ENCODE measurements around the gene RNFT2. TPM values are rescaled to one million over a fixed set of nuclear protein-coding genes. Genes with fewer than 3 reads are reported as not detected.

Gene RNFT2
- total RNA-seq, 1 experiment from 2014 or later = 12.6 TPM

GRCh38 chr12:116694653-116695463 is 43.3 kb upstream of the RNFT2 start:
- H4K20me1 ChIP-seq (ENCODE audit: low read length) = no peaks in the 10 kb centered on the region
- H3K9me3 ChIP-seq (ENCODE audit: low read length) = no peaks in the 10 kb centered on the region
- H3K27ac ChIP-seq (ENCODE audit: low read length) = no peak overlapping the region
- intact Hi-C loops (cut with micrococcal nuclease) = loop anchor here (5.0 to 10.0 kb wide), 3 partner anchors 90 to 418 kb away; partner anchors contain the start of gene MED13L
- no peak for DNase-seq
- H3K4me3 ChIP-seq (ENCODE audit: low read length) = no peak overlapping the region
- H3F3A ChIP-seq (ENCODE audit: low read length, unreplicated experiment) = no peaks in the 10 kb centered on the region
- no peak overlapping the region for H3K4me2 ChIP-seq (ENCODE audit: low read length)
- H3K9me2 ChIP-seq (replicated peaks; ENCODE audit: low read length) = no peaks in the 10 kb centered on the region
- no peak overlapping the region for H3K9ac ChIP-seq (ENCODE audit: low read length)
- TF ChIP-seq EZH2phosphoT487 (IDR thresholded peaks at IDR 0.05; ENCODE audit: borderline replicate concordance, low read length) (no peak), EZH2 (IDR thresholded peaks at IDR 0.05; ENCODE audit: low read length, unreplicated experiment) (no peak), CTCF (conservative IDR thresholded peaks at IDR 0.05; ENCODE audit: low read depth, low read length) (no peak)
- CTCF ChIA-PET = no interaction called here
- no peaks in the 10 kb centered on the region for H3K36me3 ChIP-seq (ENCODE audit: low read depth, low read length)
- no peaks in the 10 kb centered on the region for H3K27me3 ChIP-seq (ENCODE audit: low read length)
- no peaks in the 10 kb centered on the region for H3K79me2 ChIP-seq (ENCODE audit: low read length)
- POLR2A ChIA-PET (ENCODE audit: unreplicated experiment) = no interaction called here
- no TSS peak for BruUV-seq (replicated peaks)
- no peak overlapping the region for H2AFZ ChIP-seq (ENCODE audit: low read length)
- H3K4me1 ChIP-seq (ENCODE audit: insufficient read depth, low read length) = peaks cover 19% of the 10 kb centered on the region
- no peak for ATAC-seq

GRCh38 chr12:116695464-116695725 is 42.7 kb upstream of the RNFT2 start:
- Histone ChIP-seq H3K27ac (ENCODE audit: low read length) (no peak overlapping the region), H3K4me1 (ENCODE audit: insufficient read depth, low read length) (peaks cover 19% of the 10 kb centered on the region), H2AFZ (ENCODE audit: low read length) (no peak overlapping the region), H3K79me2 (ENCODE audit: low read length) (no peaks in the 10 kb centered on the region), H3K27me3 (ENCODE audit: low read length) (no peaks in the 10 kb centered on the region), H3K9me3 (ENCODE audit: low read length) (no peaks in the 10 kb centered on the region), H3K9me2 (replicated peaks; ENCODE audit: low read length) (no peaks in the 10 kb centered on the region), H3K36me3 (ENCODE audit: low read depth, low read length) (no peaks in the 10 kb centered on the region), H4K20me1 (ENCODE audit: low read length) (no peaks in the 10 kb centered on the region), H3K9ac (ENCODE audit: low read length) (no peak overlapping the region), H3K4me3 (ENCODE audit: low read length) (no peak overlapping the region), H3K4me2 (ENCODE audit: low read length) (no peak overlapping the region), H3F3A (ENCODE audit: low read length, unreplicated experiment) (no peaks in the 10 kb centered on the region)
- intact Hi-C loops (cut with micrococcal nuclease) = loop anchor here (5.0 to 10.0 kb wide), 3 partner anchors 91 to 418 kb away; partner anchors contain the start of gene MED13L
- CTCF ChIA-PET = no interaction called here
- no TSS peak for BruUV-seq (replicated peaks)
- ATAC-seq = no peak
- TF ChIP-seq EZH2 (IDR thresholded peaks at IDR 0.05; ENCODE audit: low read length, unreplicated experiment) = no peak
- no peak for TF ChIP-seq CTCF (conservative IDR thresholded peaks at IDR 0.05; ENCODE audit: low read depth, low read length)
- TF ChIP-seq EZH2phosphoT487 (IDR thresholded peaks at IDR 0.05; ENCODE audit: borderline replicate concordance, low read length) = no peak
- no peak for DNase-seq
- POLR2A ChIA-PET (ENCODE audit: unreplicated experiment) = interaction anchor here (0.6 kb wide), 1 partner anchor 696 kb away, joined by 8 read pairs; no protein-coding TSS in a partner anchor

- TF ChIP-seq CTCF (conservative IDR thresholded peaks at IDR 0.05; ENCODE audit: low read depth, low read length) = peak; percentile 64
- TF ChIP-seq EZH2phosphoT487 (IDR thresholded peaks at IDR 0.05; ENCODE audit: borderline replicate concordance, low read length) = no peak
- TF ChIP-seq EZH2 (IDR thresholded peaks at IDR 0.05; ENCODE audit: low read length, unreplicated experiment) = no peak
- Histone ChIP-seq H3F3A (ENCODE audit: low read length, unreplicated experiment) (no peaks in the 10 kb centered on the region), H3K9ac (ENCODE audit: low read length) (no peak overlapping the region), H3K27ac (ENCODE audit: low read length) (peak overlapping the region; percentile 36), H3K4me1 (ENCODE audit: insufficient read depth, low read length) (peaks cover 19% of the 10 kb centered on the region), H3K4me2 (ENCODE audit: low read length) (no peak overlapping the region), H3K9me2 (replicated peaks; ENCODE audit: low read length) (no peaks in the 10 kb centered on the region), H3K9me3 (ENCODE audit: low read length) (no peaks in the 10 kb centered on the region), H3K79me2 (ENCODE audit: low read length) (no peaks in the 10 kb centered on the region), H3K27me3 (ENCODE audit: low read length) (no peaks in the 10 kb centered on the region), H4K20me1 (ENCODE audit: low read length) (no peaks in the 10 kb centered on the region), H2AFZ (ENCODE audit: low read length) (no peak overlapping the region), H3K4me3 (ENCODE audit: low read length) (no peak overlapping the region), H3K36me3 (ENCODE audit: low read depth, low read length) (no peaks in the 10 kb centered on the region)
- BruUV-seq (replicated peaks) = no TSS peak
- CTCF ChIA-PET = interaction anchor here (0.5 to 0.6 kb wide), 2 partner anchors 91 to 658 kb away, joined by 4 to 7 read pairs; no protein-coding TSS in a partner anchor
- intact Hi-C loops (cut with micrococcal nuclease) = loop anchor here (5.0 to 10.0 kb wide), 3 partner anchors 93 to 420 kb away; partner anchors contain the start of gene MED13L
- peak; percentile 75 for ATAC-seq
- POLR2A ChIA-PET (ENCODE audit: unreplicated experiment) = no interaction called here
- peak; percentile 58 for DNase-seq
Measured at GRCh38 chr12:116697305-116697704, 40.8 kb upstream of the RNFT2 start.

Data from PC-3 (cell line).